GM12892 (cell line): ENCODE data around the gene DOCK10.

Source experiments
- POLR2A ChIP-seq: IDR thresholded peaks from 2 replicates; pipeline ENCODE4 v1.6.1; 2011; ENCODE audit warnings: low read depth, low read length, control low read depth
- POLR2AphosphoS5 ChIP-seq: IDR thresholded peaks from 2 replicates; pipeline ENCODE4 v1.6.1; 2011; ENCODE audit warnings: low read depth, low read length, control low read depth
- TAF1 ChIP-seq: IDR thresholded peaks from 2 replicates; pipeline ENCODE4 v1.6.1; 2011; ENCODE audit warnings: low read depth, mild to moderate bottlenecking, control low read depth, low read length, borderline replicate concordance

DNA sequence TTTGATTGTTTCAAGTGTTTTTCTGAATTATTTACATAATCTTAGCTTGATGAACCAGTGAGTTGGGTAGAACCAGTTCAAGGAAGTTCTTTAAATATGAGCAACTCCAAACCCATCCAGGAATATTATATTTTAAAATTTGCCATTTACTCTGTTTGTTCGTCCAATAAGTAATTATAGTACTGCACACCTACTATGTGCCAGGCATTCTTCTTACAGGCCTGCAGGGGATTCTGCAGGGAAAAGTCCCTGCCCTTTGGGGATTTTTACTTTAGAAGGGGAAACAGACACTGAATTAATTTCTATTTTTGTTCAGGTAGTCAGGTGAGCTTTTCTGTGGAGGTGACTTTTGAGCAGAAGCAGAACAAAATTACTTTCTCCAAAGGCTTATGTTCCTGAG lies 146.9 kb downstream of the DOCK10 start:
- TF ChIP-seq TAF1 (no peak), POLR2A (no peak), POLR2AphosphoS5 (no peak)
